Lung microvascular endothelial cell (primary cell): ENCODE results near the gene PTPRD. TPM values are rescaled to one million over a fixed set of nuclear protein-coding genes. Genes with fewer than 3 reads are reported as not detected.

Experiments used
- DNase-seq, 2 donors: peaks; one replicate each; pipeline versions ENCODE4 v3.0.0 to v3.0.0-alpha.2; 2010; ENCODE audit warnings: low read depth in 2 of 2
- total RNA-seq: library from RNA; depleted of rRNA; stranded (reverse); fragments of >200 nt; gene quantifications from 2 replicates; pipeline ENCODE4 v1.2.1, GENCODE V29; 2014

The PTPRD gene
- total RNA-seq, 1 donor from 2014 or later: 1.2 TPM

DNA sequence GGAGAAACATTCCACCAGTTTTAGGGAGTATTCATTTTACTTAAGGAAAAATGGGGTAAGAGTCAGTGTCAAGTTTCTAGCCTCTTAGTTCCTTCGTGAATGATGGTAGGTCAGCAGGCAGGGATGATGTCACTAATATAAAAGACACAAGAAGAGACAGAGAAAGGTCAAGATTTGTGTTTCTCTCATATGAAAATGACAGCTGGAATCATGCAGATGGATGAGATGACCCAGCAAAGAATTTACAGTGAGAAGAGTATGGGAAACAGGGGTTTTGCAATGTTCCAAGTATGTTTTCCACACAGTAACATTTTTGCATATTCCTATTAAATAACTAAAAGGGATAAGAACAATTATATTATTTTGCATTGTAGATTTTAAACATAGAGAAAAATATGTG is 2063.6 kb downstream of the PTPRD start:
- no peak for DNase-seq

DNA sequence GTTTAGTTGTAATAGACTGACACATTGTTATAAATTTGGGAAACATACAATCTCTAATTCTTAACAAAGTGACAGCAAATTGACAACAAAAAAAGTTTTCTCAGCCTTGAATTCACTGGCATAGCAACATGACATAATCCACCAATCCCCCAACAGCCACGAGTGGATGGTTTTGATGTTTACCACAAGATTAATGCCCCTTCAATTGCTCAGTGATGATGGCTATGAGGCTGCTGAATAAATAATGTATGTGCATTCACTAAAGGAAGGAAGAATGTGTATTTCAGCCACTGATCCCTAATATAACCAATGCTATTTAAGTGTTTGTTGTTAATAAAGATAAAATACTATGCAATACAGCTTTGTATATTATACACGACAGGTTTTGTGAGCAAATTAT is 2069.6 kb downstream of the PTPRD start:
- DNase-seq: no peak

DNA sequence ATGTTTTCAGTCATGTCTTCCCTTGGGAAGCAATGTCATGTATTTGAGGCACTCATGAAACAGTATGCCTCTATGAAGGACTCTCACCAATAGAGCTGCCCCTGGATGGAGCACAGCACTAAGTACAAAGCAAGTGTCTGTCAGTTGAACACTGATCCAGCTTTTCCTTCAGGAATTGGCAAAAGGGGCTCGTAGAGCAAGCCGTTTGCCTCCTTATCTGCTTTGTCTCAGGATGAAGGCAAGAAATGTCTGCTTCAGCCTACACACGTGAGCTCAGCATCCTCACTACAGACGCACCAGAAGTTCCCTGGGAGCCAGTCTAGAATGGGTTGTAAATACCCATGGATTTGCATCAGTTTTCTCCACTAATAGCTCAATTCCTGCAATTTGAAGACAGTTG is 2070.3 kb downstream of the PTPRD start:
- no peak for DNase-seq

DNA sequence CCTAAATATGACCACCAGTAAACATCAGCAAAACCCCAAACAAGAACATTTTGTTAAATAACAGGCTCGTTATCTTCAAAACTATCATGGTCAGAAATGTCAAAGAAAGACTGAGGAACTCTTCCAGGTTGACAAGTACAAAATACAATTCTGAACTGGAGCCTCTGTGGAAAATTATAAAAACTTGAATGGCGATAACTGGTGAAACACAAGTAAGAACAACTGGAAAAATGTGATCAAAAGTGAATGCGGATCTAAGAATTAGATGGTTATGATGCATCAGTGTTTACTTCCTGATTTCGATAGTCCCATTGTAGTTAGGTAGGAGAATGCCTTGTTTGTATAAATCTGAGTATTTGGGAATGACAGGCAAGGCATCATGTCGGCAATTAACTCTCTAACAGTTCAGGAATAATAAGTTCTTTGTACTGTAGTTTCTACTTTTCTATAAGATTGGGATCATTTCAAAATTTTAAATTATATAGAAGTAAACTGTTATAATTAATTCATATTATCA is 2073.1 kb downstream of the PTPRD start:
- no peak for DNase-seq

DNA sequence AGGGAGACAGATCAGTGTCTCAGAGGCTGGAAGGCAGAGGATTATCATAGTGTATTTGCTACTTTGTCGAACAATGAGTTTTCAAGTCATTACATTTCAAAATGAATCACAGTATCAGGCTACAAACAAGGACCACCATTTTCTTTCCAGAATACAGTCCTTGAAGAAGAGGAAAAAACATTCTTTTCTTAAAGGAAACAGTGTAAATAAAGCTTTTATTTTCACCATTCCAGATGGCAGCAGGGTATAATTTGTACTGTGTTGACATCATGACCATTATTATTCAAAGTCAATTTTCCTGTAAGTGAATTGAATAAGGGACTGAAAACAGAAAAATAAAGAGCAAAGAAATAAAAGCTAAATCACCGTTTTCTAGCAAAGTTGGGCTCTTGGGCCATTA is 2076.0 kb downstream of the PTPRD start:
- DNase-seq: no peak

DNA sequence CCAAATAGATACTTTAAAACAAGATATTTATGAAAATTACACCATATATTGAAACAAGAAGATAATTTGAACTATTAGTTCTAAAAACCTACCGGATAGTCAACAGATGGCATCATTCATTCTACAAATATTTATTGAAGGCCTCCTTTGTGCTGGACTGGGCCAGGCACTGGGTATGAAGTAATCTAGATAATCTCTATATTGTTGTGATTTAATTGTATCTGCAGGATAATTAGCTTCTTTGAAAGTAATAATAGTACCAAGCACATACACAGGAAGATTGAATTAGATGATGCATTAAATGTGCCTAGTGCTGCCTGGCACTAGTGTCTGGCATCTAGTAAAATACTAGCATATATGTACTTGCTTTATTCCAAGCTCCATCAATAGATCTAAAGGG is 2078.0 kb downstream of the PTPRD start:
- DNase-seq: no peak

DNA sequence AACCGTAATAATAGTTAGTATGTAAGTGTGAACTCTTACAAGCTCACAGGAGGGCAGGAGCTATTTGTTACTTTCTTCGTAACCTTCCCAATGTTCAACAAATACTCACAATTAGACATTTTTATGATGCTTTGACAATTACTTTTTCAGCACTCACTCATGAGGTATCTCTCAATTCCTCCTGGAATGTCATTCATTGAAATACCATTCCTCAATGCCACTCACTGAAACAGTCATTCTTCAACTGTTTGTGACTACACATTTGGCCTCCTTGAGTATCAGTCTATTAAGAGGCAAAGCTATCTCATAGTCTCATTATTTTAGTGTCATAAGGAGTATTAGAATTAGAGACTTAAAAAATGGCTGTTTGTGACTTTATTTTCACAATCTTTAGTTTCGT is 2079.1 kb downstream of the PTPRD start:
- no peak for DNase-seq

DNA sequence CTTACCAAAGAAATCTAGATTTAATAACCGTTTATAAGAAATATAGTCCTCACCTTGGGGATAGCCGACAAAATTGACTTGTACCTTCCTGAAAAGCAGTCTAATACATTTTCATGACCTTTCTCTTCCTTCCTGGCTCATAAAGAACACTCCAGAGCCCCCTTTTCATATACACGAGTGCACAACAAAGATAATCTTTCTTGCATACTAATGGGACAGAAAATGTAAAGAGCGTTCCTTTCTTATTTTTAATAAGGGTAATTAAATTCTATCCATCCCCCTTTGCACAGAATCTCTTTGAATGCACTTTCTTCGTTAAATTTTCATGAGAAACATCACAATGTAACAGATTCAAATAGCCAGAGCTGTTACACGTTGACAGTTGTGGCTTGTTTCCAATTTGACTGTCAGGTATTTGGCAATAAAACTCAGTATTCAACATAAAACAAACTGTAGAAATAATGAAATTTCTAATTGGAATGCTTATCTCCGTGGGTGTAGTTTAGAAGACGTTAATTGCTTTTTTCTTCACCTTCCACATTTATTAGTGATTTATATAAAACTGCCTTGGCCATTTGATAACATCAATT is 2080.9 kb downstream of the PTPRD start:
- DNase-seq: no peak

DNA sequence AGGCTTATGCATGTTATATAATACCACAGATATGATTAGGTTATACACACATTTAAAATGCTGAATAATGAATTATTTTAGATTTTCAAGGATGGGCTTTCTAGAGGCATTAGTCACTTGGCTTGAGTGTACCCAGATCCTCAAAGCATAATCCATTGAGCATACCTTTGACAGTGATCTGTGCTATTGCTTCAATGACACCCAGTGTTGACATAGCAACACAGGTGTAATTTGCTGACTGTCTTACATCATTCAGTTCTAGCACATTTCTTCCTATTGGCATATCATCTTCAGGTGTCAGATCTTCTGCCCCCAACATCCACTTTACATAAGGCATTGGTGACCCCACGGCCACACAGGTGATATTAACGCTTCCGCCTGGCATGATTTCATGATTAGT is 2091.7 kb downstream of the PTPRD start:
- no peak for DNase-seq

DNA sequence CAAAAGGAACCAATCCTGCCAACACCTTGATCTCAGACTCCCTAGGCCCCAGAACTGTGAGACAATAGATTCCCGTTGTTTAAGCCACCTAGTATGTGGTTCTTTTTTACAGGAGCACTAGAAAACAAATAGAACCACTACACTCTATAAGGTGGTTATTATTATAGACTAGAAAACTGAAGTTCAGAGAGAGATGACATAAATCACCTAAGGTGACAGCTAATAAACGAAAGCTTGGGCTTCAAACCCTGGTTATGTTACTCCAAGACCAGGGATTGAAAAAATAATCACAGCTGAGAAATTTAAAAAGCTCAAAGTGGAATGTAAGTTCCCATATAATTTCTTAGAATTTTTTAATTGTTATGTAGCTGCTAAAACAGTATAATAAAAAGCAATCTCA is 2097.1 kb downstream of the PTPRD start:
- DNase-seq: no peak

DNA sequence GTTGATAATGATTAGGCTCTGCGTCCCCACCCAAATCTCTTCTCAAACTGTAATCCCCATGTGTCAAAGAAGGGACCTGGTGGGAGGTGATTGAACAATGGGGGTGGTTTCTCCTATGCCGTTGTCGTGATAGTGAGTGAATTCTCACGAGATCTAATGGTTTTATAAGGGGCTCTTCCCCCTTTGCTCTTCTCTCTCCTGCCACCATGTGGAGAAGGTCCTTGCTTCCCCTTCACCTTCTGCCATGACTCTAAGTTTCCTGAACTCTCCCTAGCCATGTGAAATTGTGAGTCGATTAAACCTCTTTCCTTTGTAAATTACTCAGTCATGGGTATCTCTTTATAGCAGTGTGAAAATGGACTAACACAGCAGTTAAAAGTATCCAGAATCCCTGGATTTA is 2098.0 kb downstream of the PTPRD start:
- DNase-seq: no peak

DNA sequence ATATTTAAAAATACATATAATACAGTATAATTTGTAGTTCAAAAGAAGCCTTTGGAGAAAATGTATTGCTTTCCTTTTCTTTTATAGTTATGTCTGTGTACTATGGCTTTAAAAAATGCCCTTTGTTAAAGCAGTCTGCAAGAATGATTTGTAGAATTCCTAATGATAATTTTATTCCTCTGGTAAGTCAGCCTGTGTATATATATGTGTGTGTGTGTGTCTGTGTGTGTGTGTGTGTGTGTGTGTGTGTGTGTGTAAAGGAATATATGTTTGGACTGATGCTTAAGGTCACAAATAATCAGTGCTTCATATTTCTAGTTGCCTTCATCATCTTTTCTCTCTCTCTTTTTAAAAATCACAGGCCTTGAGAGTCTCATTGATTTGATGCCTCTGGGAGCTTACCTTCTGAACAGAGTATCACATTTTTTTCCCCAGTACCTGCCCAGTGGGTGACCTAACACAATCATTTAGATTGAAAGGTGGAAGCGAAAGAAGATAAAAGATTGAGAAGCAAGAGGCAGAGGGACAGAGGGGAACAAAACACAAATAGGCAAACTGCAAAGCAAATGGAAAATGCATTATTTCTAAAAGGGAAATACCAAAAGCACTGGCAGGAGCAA is 2104.0 kb downstream of the PTPRD start:
- peak in 1 of 2 donors; percentile 29 for DNase-seq

DNA sequence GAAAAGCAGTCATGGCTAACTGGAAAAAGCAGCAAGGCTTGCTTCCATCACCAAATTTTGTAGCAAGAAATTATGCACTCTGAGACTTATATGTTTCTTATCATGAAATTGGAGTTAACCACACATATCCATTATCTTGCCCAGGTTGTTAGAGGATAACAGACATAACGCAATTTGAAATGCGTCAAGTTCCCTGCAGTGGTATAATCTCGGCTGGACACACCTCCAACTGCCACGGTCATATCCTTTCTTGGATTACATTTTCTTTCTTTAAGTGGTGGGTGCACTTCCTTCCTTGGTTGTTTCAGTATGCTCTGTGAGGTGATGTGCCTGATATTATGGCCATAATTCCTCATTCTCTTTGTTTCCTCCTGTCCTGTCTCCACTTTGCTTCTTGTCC is 2118.2 kb downstream of the PTPRD start:
- DNase-seq: no peak

DNA sequence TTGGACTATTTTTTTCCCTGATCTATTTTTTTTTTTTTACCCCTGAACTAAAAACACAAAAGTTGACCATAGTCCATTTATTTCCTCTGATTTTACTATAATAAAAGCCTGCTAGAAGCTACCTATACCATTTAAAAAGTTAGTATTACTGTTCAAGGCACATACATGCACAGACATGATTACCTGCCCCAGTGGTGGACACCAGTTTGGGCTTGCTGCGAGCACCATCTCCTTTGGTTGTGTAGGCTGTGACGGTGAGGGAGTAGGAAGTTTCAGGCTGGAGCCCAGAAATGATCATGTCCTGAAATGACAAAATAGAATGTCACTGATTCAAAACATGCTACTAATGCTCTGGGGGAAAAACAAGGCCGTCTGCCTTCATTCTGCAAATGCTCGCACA is 2120.1 kb downstream of the PTPRD start:
- DNase-seq: no peak

DNA sequence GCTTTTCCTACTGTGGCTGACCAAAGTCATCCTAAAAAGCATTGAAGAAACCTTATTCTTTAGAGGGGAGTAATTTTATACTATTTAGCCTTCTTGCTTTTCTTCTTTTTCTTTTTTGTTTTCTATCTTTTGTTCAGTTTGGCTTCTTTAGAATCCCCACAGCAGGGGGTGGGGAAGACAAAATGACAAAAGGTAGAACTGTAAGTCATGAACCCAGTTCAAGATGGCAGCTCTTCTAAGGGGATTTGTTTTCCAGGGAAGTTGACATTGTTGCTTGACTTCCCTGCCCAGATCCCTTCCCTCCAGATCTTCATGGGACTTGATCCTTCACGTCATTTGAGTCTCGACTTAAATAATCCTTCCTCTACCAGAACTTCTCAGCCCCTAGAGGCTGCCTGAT is 2120.8 kb downstream of the PTPRD start:
- no peak for DNase-seq

DNA sequence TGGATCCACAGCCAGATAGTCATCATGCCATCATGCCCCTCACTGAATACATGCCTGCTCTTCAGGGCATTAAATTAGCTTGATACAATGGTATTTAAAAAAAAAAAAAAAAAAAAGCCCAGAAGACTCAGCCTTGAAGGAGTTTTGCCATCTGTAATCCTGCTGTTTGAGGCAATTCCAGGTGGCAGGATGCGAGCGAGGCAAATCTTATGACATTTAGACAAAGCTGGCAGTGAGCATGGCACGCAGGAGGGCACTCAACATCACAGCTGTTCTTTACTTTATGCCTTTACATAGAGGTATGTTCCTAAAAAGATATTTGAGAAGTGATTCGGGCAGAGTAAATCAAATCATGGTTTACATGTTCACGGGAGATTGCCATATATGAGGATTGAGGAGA is 2121.2 kb downstream of the PTPRD start:
- DNase-seq: no peak

DNA sequence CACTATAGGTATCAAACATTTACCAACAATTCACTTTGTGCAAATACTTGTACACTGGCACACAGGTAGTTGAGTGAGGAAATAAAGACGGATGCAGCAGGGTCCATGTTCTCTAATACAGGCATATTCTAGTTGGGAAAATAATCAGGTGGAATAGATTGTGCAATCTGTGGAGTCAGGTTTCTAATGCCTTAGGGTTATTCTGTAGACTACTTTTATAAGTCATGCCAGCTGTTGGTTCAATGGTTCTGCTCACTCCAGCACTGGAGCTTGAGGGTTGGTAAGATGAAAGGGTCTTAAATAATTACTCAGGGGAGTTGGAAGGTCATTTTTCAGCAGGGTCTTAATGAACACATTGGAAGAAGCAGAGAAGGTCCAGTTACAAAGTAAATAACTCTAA is 2123.0 kb downstream of the PTPRD start:
- DNase-seq: no peak

DNA sequence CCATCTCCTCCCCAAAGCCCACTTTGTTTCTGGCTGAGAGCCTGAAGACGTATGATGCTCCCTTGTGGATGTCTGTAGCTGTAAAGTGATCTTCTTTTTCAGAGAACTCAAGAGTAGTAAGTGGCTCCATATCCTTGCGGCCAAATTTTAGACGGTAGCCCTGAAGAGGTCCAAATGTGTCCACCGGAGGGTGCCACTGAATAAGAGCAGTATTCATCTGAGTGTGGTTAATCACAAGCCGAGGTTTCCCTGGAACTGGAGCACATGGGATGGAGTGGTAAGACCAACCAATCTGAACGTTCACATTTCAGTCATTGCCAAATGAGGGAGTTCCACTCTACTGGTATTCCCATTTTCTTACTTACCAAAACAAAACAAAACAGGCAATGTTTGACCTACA is 2126.7 kb downstream of the PTPRD start:
- peak in 1 of 2 donors; percentile 56 for DNase-seq

DNA sequence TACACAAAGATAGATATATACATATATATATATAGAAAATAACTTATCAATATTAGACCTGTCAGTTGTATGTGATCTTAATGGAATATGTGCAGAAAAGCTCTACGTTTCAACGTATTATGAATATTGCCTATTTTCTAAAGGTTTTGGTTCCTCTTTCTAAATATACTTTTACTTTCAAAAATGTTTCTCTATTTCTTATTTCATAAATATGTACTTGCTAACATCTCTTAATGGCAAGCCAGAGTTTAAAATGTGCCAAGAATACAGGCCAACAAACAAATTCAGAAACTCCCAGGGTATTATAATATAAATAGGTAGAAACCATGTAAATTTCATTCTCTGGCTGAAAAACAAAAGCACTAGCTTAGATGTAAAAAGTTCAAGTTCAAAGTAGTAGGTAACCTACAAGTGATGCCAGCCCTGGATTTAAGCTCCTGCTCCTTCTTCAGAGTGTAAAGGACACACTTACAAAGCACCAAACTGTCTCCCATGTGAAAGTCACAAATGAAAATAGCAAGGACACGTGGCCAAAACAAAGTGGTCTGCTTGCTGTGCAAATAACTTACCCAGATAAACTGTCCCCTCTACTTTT is 2128.1 kb downstream of the PTPRD start:
- no peak for DNase-seq

DNA sequence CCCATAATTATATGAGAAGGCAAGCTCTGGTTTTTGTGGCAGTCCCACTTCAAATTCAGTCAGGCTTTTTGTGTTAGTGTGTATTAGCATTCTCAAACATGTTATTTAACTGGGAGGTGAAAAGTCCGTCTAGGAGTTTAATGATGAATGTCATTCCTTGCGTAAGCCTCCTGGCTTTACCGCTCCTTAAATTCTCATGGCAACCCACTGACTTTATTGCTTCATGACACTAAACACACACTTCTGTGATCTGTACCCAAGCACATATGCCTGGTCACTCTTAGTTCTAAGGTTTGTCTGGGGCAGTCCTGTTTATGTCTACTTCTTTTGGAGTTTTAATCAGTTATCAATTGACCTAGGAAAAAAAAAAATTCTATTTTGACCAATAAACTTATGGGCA is 2135.4 kb downstream of the PTPRD start:
- no peak for DNase-seq

DNA sequence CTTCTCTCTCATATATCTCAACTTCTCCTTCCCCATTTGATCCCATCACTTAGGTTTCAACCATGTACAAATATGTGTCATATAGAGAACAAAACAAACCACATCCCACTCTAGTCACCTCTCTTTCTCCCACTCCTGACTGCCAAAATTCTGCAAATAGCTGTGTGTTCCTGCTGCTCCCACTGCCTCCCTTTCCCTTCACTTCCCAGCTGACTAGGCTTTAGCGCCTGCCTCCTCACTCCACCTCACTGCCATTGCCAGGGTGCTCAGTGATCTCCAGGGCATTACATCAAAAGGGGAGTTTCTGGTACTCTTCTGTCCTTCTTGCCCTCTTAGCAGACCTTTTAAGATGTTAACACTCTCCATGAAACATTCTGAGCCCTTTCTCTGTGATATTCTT is 2137.9 kb downstream of the PTPRD start:
- DNase-seq: no peak

DNA sequence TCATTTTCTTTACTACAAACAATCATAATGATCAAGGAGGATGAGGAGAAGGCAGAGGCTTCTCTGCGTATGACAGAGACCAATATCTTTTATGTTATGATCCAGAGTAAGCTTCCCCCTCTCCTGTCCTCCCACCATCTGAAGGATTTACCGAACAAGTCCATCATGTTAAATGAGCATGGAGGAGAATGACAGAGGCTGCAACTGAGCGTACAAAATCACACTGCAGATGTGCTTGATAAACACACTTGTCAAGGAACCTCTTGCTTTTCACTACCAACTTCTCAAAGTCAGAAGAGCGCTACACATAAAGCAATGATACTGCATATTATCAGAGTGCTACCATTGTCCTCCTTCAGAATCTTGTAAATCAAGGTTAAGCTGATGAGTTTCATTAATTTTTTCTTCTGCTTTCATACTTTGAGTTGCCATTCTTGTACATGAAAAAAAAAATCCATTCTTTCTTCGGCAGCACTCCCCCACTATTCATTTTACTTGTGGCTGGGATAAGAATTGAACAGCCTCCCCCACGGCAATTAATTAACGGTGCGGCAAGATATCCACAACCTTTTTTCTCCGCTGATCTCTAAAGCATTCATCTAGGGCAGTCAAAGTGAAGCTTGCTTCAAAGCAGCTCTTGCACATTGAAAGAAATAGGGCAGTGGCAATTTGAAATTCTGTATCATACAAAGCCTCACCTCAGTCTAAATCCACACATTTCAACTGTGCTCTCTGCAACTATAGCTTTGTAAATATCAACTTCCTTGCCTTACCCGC is 2139.4 kb downstream of the PTPRD start:
- no peak for DNase-seq
